Stimulated activated CD8-positive, alpha-beta memory T cell treated with anti-CD3 and anti-CD28 coated beads, Interleukin-7, amount 100 ng/mL, for 1 hour (primary cell): ENCODE measurements around the gene CD300LD.
"Not testable (repeated sequence)": the region's sequence is repeated elsewhere in the genome, so short reads cannot be mapped to it uniquely, and the experiment has no call there.

Experiments
- DNase-seq, 2 donors: peaks; one replicate each; pipeline ENCODE4 v3.0.0-alpha.2; 2020; ENCODE audit warnings: low read depth in 2 of 2

CD300LD gene

DNA sequence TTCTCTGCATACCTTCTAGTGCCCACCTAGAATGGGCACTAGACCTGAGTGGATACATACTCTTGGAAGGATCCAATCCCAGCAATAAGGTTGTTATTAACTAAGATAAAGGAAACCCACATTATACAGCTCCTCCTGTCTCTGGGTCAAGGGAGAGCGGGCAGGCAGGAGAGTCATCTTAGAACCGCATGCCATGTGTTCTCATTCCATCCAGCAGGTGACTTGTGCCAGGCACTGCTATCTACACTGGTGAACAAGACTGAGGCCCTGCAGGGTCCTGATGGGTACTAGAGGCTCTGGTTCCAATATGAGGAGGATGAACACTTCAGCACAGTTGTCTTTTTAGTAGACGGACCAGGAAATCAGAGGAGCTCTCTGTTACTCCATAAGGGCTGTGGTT, 18.9 kb downstream of the CD300LD start:
- DNase-seq = no peak

DNA sequence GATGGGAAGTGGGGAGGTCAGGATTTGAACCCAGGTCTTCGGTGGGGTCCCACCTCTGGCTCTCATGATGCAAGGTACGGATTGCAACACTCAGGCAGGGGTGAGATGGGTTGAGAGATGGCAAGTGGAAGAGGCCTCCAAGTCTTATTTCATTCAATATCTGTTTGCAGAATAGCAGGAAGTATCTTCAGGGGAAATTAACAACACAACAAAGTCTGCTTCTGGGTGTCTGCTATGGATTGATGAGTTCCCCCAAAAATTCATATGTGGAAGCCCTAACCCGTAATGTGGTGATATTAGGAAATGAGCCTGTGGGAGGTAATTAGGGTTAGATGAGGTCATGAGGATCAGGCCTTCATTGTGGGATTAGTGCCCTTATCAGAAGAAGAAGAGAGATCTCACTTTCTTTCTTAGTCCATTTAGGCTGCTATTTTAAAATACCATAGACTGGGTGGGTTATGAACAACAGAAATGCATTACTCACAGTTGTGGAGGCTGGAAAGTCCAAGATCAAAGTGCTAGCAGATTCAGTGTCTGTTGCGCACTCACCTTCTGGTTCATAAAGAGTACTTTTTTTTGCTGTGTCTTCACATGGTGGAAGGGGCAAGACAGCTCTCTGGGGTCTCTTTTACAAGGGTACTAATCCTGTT, 20.3 kb downstream of the CD300LD start:
- no peak for DNase-seq

DNA sequence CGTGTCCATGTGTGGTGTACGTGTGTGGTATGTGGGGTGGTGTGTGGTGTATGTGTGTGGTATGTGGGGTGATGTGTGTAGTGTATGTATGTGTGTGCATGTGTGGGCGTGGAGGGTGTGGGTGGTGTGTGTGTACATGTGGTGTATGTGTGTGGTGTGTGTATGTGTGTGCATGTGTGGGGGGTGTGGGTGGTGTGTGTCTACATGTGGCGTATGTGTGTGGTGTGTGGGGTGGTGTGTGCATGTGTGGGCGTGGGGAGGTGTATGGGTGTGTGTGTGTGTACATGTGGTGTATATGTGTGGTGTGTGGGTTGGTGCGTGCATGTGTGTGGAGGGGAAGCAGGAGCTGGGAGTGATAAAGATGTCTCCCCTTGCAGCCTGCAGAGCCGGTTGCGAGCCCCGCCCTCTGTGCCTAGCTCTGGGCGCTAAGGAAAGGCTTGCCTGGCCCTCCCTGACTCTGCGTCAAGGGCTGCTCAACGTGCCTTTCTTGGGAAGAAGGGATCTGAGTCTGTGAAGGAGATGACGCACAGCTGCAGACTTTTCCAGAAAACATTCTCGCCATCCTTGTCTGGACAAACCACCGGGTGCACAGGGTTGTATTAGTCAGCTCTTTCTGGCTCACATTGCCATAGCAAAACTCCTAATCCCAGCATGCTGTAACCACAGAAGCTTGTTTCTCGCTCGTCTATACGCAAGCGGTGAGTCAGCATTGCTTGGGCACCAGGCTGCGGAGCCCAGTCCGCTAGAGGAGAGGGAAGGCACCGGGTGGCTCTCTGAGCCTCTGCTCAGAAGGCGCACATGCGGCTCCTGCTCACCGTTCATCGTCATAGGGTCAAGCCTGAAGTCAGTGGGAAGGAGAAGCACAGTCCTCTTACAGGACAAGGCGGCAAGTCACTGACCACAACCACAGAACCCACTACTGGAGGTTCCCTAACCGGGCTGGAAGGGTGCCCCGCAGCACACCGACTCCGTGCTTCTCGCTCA, 22.8 kb downstream of the CD300LD start:
- no peak for DNase-seq

- DNase-seq = no peak
These were observed 23.8 kb downstream of the CD300LD start for GRCh38 chr17:74568106-74568873.

GRCh38 chr17:74567397-74567796, 24.7 kb downstream of the CD300LD start, which contains the start of gene CD300H:
CD300H (minus strand) TSS chr17:74567509.
- DNase-seq = no peak

- DNase-seq = no peak
These were observed 25.8 kb downstream of the CD300LD start for GRCh38 chr17:74566132-74566753.

DNA sequence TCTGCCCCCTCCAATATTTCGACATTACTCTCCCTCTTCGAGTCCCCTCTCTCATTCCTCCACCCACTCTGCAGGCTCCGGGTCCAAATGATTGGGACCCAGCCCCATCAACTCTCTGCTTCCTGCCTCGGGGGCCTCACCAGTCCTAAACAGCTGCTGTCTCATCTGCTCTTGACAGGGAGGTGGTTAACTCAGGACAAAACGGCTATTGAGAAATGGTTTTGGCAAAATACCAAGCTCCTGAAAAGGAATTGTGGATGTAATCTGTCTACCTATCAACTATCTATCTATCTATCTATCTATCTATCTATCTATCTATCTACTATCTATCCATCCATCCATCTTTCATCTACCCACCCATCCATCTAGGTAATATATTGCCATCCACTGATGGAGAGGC, 27.0 kb downstream of the CD300LD start:
- no peak for DNase-seq

- DNase-seq = no peak
These were observed 28.7 kb downstream of the CD300LD start for GRCh38 chr17:74563358-74563757.

- no peak for DNase-seq
These were observed 30.5 kb downstream of the CD300LD start for GRCh38 chr17:74561586-74561985.

GRCh38 chr17:74558882-74559519, 33.1 kb downstream of the CD300LD start:
- no peak for DNase-seq

- DNase-seq = not testable (repeated sequence)
These were observed 33.7 kb downstream of the CD300LD start for GRCh38 chr17:74558402-74558801.

GRCh38 chr17:74555427-74555940, 36.6 kb downstream of the CD300LD start:
- no peak for DNase-seq

GRCh38 chr17:74554909-74555308, 37.2 kb downstream of the CD300LD start:
- DNase-seq = no peak

DNA sequence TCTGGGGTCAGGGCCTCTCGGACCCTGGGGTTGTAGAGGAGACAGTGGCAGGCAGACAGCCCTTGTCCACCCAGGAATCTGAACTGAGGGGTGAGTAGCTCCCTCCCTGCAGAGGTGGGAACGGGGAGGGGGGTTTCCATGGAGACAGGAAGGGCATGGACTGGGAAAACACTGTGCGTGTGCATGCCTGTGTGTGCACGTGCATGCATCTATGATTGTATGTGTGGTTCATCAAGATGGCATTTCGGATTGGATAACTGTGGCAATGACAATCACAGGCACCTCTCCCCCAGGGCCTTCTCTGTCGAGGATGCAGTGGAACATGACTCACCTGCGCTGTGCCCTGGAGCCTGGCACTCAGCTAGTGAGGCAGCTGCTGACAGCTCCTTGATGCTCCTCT, 40.0 kb downstream of the CD300LD start:
- DNase-seq = no peak

DNA sequence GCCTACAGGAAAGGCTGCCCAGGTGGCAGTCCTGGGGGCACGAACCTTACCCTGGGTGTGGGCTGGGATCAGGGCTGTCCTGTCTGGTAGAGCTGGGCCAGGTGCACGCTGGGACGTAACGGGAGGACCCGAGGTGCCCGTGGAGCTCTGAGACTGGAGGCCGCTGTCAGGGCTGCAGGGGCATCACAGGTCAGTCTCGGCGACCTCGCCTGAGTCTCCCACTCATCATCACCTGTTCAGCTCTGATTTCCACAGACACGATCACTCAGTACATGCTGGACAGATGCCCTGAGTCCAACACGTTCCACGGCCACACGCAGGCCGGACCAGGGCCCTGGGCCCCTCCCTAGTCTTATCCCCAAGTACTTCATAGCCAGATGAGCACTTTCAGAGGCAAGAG, 41.5 kb downstream of the CD300LD start:
- no peak for DNase-seq

DNA sequence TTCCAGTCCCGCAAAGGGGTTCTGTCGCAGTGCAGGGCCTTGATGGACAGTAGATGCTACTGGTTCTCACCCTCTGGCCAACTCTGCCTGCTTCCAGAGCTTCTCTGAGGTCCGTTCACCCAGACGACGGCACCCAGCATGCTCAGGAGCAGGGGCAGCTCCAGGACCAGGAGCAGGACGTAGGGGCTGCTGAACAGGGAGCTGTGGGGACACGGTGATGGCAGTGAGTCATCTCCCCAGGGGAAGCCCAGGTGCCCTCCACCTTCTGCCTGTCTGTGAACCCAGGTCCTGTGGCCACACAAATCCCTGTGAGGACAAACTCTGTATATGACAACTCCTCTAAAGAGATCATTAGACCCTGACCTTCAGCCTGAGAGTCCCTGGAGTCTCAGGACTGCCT, 42.7 kb downstream of the CD300LD start:
- no peak for DNase-seq

DNA sequence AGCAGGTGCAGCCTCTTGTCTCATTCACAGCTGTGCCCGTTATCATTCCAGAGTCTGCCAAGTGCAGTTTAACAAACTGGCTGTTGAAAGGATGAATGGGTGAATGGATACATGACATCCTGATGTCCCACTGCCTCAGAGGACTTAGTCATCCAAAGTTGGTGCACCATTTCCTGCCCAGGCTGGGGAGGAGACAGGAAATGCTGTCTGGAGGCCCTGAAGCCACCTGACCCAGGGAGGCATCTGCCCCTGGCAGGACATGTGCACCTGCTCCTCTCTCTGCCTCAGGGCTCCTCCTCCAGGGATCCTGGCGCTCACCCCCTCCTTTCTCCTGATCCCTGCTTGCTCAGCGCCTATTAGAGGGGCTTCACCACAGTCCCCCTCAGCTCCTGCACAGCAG, 44.3 kb downstream of the CD300LD start:
- no peak for DNase-seq

DNA sequence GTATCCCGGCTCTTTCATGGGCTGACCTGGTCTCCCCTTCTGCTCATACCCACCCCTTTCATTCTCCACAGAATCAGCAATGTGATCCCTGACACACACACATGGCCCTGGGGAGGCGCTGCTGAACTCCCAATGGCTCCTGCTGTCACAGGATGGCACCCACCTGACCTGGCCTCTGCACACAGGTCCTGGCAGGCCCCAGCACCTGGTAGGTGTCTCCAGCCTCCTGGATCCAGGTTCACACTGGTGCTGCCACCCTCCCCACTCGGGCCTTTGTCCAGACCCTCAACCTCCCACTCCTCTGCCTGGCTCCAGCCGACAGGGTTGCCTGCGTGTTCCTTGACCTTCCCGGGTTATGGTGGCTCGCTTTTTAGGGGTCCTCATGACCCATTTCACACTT, 44.8 kb downstream of the CD300LD start:
- DNase-seq = no peak

GRCh38 chr17:74546586-74546985, 45.5 kb downstream of the CD300LD start:
- no peak for DNase-seq

GRCh38 chr17:74545843-74546230, 46.2 kb downstream of the CD300LD start, which contains the start of gene CD300C:
CD300C (minus strand) TSS chr17:74546115; CDS start chr17:74545782, 333 bp downstream.
- no peak for DNase-seq
